HEK293 (cell line): ENCODE results near the gene SLC26A11.

Source experiments
- YY1 ChIP-seq: fragments of 450-650 bp; formaldehyde crosslinking; IDR thresholded peaks from 2 replicates; pipeline ENCODE4 v1.5.1; 2018; ENCODE audit warnings: missing biosample characterization, missing genetic modification characterization
- ZBTB17 ChIP-seq: fragments of 450-650 bp; formaldehyde crosslinking; IDR thresholded peaks from 2 replicates; pipeline ENCODE4 v1.5.1; 2016; ENCODE audit warnings: missing biosample characterization, missing genetic modification characterization
- ZBTB21 ChIP-seq: fragments of 450-650 bp; formaldehyde crosslinking; IDR thresholded peaks from 2 replicates; pipeline ENCODE4 v1.5.1; 2017; ENCODE audit warnings: missing biosample characterization, missing genetic modification characterization
- ZNF121 ChIP-seq: fragments of 450-650 bp; formaldehyde crosslinking; IDR thresholded peaks from 2 replicates; pipeline ENCODE4 v1.5.1; 2016; ENCODE audit warnings: missing biosample characterization, missing genetic modification characterization
- ZNF274 ChIP-seq, 2 experiments: fragments of 200-500 bp in 1 of 2; fragments of 450-650 bp in 1 of 2; sonication (Bioruptor generic) in 1 of 2; formaldehyde crosslinking in 1 of 2; IDR thresholded peaks; 2 replicates each; pipeline versions ENCODE4 v1.5.1 to v1.6.1; 2014 to 2016; ENCODE audit warnings: borderline replicate concordance in 1 of 2, inconsistent platforms in 1 of 2, low read length in 1 of 2, missing biosample characterization in 1 of 2, missing genetic modification characterization in 1 of 2
- ZNF561 ChIP-seq: fragments of 450-650 bp; IDR thresholded peaks from 2 replicates; pipeline ENCODE4 v1.5.1; 2018; ENCODE audit warnings: missing biosample characterization, missing genetic modification characterization, borderline replicate concordance
- ZNF777 ChIP-seq: fragments of 450-650 bp; formaldehyde crosslinking; IDR thresholded peaks from 2 replicates; pipeline ENCODE4 v1.5.1; 2017; ENCODE audit warnings: missing biosample characterization, missing genetic modification characterization, borderline replicate concordance
- TF ChIP-seq, protein P1 (sequence below): fragments of 450-650 bp; formaldehyde crosslinking; IDR thresholded peaks from 2 replicates; pipeline ENCODE4 v1.5.1; 2016; ENCODE audit warnings: missing biosample characterization, missing genetic modification characterization
- TF ChIP-seq, protein P2 (sequence below): fragments of 450-650 bp; formaldehyde crosslinking; conservative IDR thresholded peaks from 2 replicates; pipeline ENCODE4 v1.5.1; 2016; ENCODE audit warnings: low read depth, missing biosample characterization, missing genetic modification characterization

DNA sequence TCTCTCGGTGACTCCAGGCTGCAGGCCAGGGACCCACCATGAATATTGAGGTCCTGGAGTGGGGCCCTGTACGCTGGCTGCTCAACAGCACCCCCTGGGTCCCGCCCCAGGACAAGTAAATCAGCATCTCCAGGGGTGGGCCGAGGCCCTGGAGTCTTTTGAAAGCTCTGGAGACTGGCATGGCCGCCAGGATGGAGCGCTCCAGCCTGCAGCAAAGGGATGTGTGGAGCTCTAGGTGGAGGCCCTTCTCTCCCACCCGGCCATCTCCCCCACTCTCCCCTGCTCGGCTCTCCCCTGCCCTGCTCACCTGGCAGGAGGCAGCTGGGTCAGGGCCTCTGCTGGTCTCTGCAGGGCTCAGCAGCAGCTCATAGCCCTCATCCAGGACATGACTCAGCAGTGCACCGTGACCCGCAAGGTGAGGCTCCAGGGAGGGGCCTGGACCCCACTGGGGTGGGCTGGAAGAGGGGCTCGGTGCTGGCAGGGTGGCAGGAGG lies 16.7 kb upstream of the SLC26A11 start:
- TF ChIP-seq, protein P1, sequence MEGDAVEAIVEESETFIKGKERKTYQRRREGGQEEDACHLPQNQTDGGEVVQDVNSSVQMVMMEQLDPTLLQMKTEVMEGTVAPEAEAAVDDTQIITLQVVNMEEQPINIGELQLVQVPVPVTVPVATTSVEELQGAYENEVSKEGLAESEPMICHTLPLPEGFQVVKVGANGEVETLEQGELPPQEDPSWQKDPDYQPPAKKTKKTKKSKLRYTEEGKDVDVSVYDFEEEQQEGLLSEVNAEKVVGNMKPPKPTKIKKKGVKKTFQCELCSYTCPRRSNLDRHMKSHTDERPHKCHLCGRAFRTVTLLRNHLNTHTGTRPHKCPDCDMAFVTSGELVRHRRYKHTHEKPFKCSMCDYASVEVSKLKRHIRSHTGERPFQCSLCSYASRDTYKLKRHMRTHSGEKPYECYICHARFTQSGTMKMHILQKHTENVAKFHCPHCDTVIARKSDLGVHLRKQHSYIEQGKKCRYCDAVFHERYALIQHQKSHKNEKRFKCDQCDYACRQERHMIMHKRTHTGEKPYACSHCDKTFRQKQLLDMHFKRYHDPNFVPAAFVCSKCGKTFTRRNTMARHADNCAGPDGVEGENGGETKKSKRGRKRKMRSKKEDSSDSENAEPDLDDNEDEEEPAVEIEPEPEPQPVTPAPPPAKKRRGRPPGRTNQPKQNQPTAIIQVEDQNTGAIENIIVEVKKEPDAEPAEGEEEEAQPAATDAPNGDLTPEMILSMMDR, result no peak
- TF ChIP-seq ZNF274 (IDR thresholded peaks at IDR 0.05; ENCODE audit: low read length), result no peak
- TF ChIP-seq ZNF274 (tag by site-specific recombination; IDR thresholded peaks at IDR 0.05; ENCODE audit: borderline replicate concordance), result no peak
- TF ChIP-seq, protein P2, sequence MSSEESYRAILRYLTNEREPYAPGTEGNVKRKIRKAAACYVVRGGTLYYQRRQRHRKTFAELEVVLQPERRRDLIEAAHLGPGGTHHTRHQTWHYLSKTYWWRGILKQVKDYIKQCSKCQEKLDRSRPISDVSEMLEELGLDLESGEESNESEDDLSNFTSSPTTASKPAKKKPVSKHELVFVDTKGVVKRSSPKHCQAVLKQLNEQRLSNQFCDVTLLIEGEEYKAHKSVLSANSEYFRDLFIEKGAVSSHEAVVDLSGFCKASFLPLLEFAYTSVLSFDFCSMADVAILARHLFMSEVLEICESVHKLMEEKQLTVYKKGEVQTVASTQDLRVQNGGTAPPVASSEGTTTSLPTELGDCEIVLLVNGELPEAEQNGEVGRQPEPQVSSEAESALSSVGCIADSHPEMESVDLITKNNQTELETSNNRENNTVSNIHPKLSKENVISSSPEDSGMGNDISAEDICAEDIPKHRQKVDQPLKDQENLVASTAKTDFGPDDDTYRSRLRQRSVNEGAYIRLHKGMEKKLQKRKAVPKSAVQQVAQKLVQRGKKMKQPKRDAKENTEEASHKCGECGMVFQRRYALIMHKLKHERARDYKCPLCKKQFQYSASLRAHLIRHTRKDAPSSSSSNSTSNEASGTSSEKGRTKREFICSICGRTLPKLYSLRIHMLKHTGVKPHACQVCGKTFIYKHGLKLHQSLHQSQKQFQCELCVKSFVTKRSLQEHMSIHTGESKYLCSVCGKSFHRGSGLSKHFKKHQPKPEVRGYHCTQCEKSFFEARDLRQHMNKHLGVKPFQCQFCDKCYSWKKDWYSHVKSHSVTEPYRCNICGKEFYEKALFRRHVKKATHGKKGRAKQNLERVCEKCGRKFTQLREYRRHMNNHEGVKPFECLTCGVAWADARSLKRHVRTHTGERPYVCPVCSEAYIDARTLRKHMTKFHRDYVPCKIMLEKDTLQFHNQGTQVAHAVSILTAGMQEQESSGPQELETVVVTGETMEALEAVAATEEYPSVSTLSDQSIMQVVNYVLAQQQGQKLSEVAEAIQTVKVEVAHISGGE (tag by site-specific recombination), result no peak
- TF ChIP-seq ZNF561 (tag by site-specific recombination), result no peak
- TF ChIP-seq ZNF121, result no peak
- no peak for TF ChIP-seq YY1
- TF ChIP-seq ZNF777 (tag by site-specific recombination), result no peak
- no peak for TF ChIP-seq ZBTB17 (tag by site-specific recombination)
- TF ChIP-seq ZBTB21 (tag by site-specific recombination), result no peak
